GM12872 (cell line): ENCODE data around the gene ZNF30.

Source experiments
- CTCF ChIP-seq: IDR thresholded peaks from 3 replicates; pipeline ENCODE4 v1.5.1; 2011; ENCODE audit warnings: low read depth, mild to moderate bottlenecking, low read length, moderate library complexity; ENCODE audit not compliant: insufficient read depth

Gene ZNF30

DNA sequence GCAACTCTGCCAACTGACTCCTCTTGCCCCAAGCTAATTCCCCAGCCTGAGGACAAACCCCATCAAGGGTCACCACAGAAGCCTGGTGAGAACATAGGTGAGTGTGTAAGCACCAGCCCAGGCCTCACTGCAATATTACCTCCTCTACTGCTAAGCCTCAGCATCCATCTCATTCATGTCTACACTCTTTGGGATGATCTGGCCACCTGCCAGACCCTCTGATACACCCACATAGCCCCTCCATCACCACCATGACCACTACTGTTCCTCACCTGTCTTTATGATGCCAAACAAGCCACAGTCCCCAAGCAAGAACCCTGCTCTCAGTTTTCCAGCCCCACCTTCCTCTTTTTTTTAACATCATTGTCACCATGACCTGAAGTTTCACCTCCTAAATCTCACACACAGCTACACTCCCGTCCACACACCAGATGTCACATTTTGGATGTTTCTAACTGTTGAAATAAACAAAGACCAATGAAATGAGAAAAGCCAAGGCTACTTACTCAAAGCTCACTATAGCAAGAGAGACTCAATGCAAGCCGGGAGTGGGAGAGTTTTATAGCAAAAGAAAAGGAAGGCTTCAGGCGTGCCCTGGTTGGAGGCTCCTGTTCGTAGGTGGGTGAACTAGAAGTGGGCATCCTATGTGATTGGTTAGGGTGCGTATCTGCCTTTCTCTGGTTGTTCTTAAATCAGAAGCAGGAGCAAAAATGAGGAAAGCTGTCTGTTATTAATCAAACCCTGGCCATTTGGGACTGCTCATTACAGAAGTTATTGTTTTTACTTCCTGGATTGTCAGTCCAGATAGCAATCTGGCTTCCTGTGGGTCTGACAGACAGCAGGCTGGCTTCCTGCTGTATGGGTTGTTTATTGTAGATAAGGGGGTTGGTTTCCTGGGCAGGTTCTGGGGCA is 35.3 kb downstream of the ZNF30 start:
- TF ChIP-seq CTCF: no peak

GRCh38 chr19:34962687-34963572 is 36.2 kb downstream of the ZNF30 start:
- no peak for TF ChIP-seq CTCF

- no peak for TF ChIP-seq CTCF
Measured at GRCh38 chr19:34963573-34964406, 37.1 kb downstream of the ZNF30 start, which contains the start of gene ZNF792. Gene ZNF792 (minus strand): TSS chr19:34964229. CDS start chr19:34963662, 567 bp downstream.

DNA sequence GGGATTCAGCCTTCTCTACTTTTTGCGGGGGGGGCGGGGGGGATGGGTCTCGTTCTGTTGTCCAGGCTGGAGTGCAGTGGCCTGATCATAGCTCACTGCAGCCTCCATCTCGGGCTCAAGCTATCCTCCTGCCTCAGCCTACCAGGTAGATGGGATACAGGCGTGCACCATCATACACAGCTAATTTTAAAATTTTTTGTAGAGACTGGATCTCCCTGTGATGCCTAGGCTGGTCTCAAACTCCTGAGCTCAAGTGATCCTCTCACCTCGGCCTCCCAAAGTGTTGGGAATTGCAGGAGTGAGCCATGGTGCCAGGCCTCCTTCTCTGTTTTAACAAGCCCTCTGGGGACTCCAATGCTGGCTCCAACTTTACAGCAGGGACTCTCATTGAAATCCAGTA is 37.9 kb downstream of the ZNF30 start:
- TF ChIP-seq CTCF: no peak

- TF ChIP-seq CTCF: no peak
Measured at GRCh38 chr19:34967551-34967950, 40.8 kb downstream of the ZNF30 start.

GRCh38 chr19:34969721-34970120 is 43.0 kb downstream of the ZNF30 start:
- TF ChIP-seq CTCF: no peak
